Measurements from ENCODE around the gene HYAL2. TPM values are rescaled to one million over a fixed set of nuclear protein-coding genes. Genes with fewer than 3 reads are reported as not detected.

The HYAL2 gene
- total RNA-seq, 1 donor from 2014 or later, result 87.9 TPM

DNA sequence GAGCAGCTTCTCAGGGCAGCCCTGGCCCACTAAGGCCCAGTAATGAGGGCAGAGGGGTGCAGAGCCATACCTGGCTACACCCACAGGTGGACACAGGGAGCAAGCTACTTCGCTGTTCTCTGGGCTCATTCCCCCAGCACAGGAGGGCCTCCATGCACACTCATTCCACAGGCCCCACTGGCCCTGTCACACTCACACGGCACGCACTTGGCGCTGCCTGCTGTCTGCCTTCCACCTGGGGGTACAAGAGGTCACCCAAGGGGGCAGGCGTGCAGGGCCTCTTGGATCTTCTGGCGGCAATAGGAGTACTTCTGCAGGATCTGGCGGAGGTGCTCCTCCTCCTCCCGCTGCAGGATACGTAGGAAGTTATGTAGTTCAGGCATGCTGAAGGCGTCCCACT lies 7.8 kb upstream of the HYAL2 start:
- no peak for DNase-seq (ENCODE audit: low spot score)

DNA sequence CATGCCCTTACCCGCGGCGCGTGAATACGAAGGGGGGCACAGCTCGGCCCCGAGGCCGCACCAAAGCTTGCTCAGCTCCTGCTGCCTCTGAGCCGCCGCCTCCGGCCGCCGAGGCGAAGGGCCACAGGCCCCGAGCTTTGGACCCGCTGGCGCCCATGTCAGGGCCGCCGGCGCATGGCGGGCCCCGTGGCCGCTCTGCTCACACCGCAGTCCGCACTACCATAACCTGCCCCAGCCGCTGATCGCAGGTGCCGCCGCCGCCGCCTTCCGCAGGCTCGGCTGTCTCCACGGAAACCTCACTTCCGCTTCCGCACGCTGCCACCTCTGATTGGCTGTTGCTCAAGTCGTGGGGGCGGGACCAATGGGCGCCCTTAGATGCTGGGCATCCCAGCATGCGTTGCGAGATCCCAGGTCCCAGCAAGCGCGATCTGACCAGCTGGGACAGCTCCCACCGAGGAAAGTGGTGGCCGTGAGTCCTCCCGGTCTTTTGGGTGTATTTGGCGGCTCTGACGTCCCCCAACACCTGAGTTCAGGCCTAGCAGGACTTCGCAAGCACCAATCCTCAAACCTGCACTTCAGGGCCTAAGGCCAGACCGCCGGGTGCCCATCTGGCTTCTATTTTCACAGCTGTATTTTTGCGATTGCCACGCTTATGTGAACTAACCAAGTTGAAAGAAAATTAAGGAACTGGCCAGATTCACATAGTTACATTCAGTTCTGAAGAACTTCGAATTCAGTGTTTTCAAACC lies 5.6 kb upstream of the HYAL2 start, which contains the start of gene TUSC2:
TUSC2 (minus strand) TSS at position 281 of the 749 bp plus-strand sequence; CDS start at position 157, 124 bp downstream.
- DNase-seq (ENCODE audit: low spot score), result peak; percentile 97

DNA sequence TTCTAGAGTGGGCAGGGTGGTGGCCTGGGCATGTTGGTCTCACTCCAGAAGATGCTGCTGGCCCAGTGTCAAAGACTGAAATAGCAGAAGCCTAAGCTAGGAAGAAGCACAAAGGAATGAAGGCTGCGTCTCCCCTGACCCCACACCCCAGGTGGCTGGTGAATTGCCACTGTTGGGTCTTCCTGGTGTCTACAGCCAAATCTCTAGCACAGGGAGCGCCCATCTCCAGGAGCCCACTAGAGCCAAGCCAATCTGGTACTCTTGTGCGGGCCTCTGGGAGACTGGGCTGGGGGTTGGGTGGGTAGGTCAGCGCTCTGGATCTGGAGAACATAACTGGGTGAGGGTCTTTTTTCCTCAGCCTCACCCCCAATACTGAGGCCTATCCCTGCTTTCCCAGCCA lies 4.6 kb upstream of the HYAL2 start:
- no peak for DNase-seq (ENCODE audit: low spot score)

DNA sequence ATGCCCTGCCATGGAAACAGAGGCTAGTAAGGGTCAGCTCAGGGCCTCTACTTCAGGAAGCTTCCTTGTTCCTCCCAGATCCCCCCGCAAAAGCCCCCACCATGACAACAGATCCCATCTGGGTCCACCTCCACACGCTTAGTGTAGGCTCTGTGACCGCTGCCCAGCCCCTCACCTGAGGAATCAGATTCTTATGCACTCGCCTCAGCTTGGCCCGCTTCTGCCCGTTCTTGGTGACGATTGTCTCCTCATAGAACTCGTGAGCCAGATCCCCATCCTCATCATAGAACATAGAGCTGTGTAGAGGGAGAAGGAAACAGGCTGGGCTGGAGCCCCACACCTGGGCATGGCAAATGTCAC lies 3.6 kb upstream of the HYAL2 start:
- DNase-seq (ENCODE audit: low spot score), result no peak

DNA sequence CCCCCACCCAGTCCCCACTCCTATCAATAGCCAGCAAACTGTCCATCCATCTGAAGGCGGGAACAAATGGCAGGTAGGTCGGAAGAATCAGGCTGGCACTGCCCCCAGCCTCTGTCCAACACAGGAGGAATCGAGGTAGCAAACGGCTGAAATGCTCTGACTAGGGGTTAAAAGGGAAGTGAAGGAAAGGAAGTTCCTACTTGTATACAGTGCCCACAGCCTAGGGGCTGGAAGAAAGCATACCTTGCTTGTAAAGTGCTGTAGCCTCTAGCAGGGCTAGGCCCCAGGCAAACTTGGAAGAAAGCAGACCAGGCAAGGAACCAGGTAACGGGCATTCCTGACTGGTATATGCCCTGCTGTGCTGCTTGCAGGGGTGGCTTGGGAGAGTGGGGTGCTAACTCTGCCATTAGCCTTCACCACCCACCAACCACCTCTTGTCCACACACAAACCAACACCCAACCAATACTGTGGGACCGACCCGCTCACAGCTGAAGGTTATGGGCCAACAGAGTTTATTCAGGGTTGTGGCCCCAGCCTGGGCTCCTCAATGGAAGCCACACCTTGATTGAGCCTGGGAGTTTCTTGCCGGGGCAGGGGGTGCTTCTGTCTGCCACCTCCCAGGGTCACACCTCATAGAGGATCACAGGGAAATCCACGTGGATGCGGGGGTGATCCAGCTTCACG lies 3.1 kb upstream of the HYAL2 start:
- DNase-seq (ENCODE audit: low spot score), result no peak

DNA sequence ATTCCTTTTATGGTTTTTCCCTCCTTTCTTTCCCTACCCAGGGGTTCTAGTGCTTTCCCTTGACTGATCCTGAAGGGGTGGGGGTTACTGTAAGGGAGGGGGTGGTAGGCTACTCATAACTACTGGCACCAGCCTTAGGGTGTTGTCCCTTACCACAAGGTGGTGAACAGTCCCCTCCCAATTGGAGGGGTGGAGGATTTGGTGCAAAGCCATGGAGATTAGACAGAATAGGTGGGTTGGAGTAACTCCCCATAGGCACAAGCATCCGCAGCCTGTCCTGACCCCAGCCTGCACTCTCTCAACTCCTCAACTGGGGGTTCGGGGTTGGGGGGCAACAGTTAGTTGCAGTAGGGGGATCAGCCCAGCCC lies 2.6 kb upstream of the HYAL2 start:
- DNase-seq (ENCODE audit: low spot score), result no peak

DNA sequence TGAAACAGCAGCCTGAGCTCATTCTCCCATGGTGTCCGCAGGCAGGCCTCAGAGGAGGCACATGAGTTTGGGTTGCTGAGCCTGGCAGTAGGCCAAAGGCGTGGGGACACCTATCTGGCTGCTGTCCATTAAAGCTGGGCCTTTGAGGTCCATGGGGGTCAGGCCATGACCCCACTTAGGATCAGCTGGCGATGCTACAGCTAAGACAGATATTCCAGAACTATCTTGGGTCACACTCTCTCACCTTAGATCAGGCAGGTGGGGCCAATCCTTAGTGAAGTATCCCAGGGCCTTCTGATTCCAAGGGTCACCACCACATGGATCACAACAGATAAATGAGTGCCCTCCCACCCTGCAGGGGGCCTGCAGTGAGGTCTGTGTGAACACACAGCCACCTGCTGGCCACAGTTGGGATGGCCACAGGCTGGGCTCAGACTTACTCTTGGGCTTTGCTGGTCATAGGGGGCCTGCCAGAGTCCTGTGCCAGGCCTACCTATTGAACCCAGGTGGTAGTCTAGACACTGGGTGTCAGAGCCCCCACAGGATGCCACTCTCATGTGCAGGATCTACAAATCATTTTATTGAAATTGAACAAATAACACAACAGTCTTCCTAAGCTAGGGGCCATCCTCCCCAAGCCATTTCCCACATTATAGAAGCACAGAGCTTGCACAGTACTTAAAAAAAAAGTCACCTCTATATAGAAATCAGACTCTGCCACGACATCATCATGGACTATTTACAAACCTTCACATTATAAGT lies 2.0 kb upstream of the HYAL2 start:
- DNase-seq (ENCODE audit: low spot score), result no peak

DNA sequence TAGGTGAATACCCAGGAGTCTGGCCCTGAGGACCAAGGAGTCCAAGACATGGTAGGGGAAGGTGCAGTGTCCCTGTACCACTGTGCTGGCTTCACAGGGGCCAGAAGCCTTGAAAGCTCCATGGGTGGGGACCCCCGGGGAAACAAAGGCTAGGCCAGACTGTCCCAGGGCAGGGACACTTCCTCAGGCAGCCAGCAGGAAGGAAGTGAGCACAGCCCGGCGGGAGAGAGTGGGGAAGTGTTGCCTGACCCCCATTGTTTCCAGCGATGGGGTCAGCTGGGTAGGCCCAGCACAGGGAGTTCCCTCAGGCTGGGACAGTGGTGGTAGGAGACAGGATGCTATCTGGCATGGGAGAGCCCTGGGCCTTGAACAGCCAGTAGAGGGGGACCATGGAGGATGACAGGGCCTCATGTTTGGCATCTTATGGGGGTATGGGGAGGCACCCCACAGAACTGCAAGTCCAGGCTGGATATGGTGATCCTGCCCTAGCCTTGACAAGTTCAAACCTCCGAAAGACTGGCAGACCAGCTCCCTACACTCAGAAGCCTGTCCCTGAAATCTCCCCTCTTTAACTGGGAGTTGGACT lies 1.2 kb upstream of the HYAL2 start:
- no peak for DNase-seq (ENCODE audit: low spot score)

DNA sequence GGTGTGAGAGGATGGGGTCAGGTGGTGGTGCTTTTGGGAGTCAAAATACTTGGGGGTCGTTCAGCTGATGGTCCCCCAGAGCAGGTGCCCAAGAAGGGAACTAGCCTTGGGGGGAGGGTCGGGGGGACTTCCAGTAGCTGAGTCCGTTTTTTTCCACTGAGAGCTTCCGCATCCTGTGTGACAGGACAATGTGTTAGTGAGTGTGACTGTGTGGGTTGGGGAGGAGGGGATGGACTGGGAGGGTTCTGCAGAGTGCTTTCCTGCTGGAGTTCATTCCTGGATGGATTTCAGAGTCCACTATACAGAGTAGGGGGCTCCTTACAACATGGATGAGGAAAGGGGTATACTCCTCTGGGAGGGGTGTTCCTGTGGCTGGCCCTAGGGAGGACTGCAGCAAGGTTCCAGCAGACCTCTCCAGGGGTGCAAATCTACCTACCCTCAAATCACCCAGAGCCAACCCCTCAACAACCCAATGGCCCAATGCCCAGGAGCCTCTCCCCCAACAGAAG lies 601 bp upstream of the HYAL2 start:
- no peak for DNase-seq (ENCODE audit: low spot score)

DNA sequence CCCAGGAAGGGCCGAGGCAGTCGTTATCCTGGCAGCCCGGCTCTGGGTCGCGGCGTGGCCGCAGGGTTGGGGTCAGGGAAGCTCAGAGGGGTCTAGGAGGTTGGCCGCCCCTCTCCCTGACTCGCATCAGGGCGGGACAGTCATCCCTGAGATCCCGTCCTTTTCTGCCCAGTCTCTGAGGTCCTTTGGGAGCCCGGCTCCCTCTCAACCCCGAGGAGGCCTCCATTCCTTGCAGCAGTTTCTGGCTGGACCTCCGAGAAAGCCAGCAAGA lies 495 bp downstream of the HYAL2 start:
- no peak for DNase-seq (ENCODE audit: low spot score)

DNA sequence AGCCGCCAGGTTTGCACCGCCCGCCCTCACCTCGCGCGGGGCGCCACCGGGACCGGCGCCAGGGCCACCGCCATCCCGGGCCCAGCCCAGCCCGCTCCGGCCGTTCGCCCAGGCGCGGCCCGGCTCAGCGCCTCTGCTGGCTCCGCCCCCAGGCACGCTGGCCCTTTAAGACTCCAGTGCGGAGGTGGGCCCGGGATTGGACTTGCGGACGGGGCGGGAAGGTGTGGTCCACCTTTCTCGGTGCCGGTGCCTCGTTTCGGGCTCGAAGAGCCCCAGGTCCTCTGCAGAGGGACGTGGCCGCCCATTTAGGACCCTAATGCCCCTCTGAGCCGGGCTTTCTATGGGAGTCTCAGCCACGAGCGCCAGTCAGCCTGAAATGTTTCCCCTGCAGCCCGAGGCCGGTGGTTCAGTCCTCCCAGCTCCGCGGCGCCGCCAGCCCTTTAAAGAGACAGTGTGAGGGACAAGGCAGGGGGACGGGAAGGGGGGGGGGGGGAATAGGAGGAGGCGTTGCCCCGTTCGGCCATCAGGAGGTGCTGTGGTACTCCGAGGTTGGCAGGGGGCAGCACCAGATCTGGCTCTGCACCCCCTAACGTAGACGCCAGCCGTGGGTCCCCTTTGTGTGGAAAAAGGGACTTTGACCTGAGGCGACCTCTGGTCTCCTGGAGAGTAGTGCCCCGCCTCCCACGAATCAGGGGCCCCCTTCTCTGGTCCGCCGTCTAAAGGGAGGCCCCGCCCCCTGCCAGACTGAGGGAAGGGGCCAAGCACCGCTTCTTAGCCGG lies 1.0 kb downstream of the HYAL2 start:
- DNase-seq (ENCODE audit: low spot score), result peak; percentile 88

DNA sequence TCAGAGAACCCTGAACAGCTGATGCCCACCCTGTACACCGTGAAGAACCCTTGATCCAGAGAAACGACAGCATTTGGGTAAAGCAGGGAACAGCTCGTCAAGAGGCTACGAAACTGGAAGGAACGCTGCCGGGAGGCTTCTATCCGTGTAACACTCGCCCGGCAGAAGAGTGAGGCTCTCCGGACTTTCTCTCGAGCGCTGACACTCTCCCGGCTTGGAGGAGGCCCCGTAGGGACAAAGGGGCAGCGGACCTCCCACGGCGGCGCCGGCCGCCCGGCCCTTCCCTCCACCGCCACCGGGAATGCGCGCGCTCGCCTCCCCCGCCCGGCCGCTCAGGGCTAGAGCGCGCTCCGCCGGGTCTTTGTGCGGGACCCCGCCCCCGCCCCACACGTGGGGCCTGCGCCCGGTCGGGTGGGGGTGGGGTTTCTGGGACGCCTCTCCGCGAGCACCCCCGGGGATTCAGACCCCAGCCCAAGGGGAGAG lies 1.7 kb downstream of the HYAL2 start:
- peak; percentile 73 for DNase-seq (ENCODE audit: low spot score)

DNA sequence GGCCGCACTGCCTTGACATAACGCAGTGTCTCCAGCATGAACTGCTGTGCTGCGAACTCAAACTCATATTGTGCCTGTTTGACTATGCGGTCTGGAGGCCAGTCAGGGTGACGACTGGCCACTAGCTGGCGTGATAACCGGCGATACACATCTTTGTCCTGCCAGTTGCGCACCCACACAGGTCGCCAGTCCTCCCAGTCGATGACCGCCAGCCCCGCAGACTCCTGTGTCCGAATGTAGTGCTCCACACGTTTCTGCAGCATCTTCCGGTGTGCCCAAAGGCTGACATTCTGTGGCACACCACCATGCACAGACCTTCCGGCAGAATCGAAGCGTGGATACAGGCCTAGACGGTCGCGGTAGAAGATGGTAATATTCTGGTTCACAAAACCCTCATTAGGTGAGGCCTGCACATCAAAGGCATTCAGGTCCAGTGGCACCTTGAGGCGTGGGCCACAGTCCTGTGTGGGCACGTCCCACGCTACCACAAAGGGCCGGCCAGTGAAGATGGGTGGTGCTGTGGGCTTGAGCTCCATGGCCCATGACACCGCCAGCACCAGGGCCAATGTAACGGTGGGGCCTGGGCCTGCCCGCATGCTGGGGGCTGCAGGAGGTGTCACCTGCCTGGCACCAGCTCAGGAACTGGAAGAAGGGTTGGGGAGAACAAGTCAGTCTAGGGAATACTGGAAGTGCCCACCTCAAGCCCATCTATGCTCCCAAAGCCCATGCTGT lies 2.5 kb downstream of the HYAL2 start:
- DNase-seq (ENCODE audit: low spot score), result no peak

DNA sequence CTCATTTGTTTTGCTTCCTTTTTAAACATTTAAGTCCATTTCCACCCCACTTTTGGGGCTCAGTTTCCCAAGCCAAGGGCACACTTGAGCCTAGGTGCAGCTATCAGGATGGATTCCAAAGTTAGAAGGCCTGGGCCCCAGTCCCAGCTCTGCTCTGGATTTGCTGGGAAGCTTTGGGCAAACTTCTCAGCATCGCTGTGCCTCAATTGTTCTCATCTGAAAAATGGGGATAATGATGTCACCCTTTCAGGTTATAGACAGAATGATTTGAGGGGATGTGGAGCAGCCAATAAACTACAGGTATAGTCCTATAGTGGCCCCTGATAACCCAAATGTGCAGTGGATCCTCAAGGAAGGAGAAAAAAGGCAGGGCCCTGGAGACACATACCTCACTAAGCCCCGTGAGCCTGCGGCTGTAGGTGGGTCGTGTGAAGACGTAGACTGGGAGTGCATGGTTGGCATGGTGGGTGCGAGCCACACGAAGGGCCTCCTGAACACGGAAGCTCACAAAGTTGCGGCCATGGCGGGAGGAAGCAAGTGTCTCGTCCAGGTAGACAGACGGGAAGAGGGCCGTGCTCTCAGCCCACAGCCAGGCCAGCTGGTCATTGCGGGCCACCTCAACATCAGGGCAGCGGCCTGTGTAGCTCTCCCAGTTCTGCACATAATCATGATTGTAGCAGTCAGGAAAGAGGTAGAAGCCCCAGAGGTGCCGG lies 3.2 kb downstream of the HYAL2 start:
- no peak for DNase-seq (ENCODE audit: low spot score)

DNA sequence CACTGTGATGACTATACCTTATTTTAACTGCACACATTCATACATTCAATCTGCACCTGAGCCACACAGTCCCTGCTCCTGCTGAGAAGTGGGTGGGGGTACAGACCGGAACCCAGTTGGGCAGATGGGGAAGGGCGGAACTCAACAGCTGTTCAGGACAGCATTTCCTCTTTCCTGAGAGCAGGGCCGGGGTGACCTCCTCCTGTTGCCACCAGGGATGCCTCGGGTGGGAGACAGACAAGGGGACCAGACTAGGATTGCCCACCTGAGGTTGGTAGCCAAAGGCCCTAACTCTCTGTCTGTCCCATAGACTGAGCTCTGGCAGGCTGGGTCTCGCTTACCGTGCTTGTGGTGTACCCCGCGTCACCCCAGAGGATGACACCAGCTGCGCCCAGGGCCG lies 3.9 kb downstream of the HYAL2 start:
- no peak for DNase-seq (ENCODE audit: low spot score)

DNA sequence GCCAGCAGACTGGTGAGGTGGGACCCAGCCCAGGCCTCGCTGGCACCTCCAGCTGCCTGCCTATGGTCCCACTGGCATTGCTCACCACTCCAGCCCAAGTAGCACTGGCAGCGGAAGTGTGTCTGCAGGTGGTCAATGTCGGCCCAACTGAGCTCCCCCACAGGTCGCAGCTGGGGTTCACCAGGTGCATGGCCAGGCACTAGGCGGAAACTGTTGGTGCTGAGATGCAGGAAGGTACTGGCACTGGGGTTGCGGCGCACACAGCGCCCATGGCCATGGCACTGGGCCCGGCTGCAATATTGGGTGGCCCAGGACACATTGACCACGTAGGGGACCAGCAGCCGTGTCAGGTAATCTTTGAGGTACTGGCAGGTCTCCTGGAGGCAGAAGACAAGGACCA lies 4.4 kb downstream of the HYAL2 start:
- no peak for DNase-seq (ENCODE audit: low spot score)

DNA sequence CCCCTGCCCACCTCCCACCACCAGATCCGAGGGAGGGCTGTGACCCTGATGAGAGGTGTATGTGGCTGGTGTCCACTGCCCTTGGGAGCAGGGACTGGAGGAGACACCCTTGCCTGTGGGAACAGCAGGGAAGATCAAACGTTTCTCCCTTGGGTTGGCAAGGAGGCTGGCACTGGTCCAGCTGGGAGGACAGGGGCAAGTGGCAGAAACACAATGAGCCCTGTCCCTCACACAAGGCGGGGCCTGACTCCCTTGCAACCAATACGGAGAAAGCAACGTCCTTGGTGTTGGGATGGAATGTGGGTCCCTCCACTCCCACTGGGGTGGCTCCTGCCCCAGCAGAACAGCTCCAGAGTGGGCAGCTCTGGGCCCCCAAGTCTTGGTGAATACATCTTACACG lies 5.2 kb downstream of the HYAL2 start:
- DNase-seq (ENCODE audit: low spot score), result no peak

DNA sequence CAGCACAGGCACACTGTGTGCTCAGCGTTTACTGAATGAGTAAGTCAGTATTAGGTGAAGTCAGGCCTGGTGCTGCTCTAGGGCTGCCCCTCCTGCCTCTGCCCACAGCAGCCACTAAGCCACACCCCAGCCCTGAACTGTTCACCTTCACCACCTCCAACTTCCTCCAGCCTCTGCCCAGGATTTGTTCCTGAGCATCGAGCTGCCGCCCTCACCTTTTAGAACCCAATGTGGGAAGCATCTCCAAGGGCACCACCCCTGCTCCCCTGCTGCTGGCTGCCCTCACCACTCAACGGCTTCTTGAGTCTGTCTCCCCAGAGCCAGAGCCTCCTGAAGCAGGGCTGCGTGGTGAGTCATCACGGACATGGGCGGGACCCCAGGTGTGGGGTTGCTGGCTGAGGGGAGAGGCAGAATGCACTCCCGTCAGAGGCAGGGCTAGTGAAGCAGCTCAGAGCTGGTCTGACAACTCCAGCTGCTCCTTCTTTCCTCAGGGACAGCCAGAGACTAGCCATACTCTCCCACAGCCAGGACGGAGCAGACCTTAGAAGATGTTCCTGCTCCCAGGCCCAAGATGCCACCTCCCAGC lies 5.8 kb downstream of the HYAL2 start:
- peak; percentile 87 for DNase-seq (ENCODE audit: low spot score)

DNA sequence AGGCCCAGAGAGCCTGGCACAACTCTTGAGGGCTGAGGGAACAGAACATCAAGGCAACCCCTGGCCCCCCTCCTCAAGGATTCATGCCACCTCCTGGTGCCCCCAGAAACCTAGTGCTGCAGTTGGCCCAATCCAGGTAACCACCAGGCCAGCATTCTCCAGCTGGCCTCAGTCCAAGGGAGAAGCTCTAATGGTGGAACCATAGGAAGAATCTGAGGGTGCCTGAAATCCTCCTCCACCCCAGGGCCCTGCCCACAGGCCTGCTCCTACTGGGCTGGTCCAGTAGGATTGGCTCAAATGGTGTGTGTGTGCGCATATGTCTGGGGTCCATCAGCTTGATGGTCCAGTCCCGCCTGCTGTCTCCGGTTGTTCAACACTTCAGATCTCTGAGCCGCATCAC lies 7.7 kb downstream of the HYAL2 start:
- DNase-seq (ENCODE audit: low spot score), result no peak

DNA sequence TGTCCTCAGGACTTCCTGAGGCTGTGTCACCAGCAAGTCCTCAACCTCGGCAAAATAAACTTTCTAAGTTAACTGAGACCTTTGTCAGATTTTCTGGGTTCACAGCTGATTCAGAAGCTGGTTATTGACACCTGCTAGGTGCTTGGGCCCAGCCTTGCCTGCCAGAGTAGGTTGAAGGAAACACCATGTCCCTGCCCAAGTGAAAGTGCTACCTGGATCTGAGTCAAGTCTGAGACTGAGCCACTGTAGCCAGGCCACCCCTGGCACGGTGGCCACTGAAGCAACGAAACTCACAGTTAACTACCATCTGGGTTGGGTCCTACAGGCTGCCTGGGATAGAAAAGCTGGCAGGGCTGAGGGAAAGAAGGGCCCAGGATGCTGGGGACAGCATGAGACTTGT lies 8.2 kb downstream of the HYAL2 start:
- DNase-seq (ENCODE audit: low spot score), result no peak
